NCI-H345 treated with DMSO at 0.1 percent for 48 hours (cell line): ENCODE results near the gene COP1.
A peak's percentile ranks its signal among the peaks of the same experiment; 100 is the strongest.
"Not testable (repeated sequence)": the region's sequence is repeated elsewhere in the genome, so short reads cannot be mapped to it uniquely, and the experiment has no call there.

Experiments used
- DNase-seq: peaks from one replicate; lab custom pipeline; 2025; ENCODE audit not compliant: unreplicated experiment; lab: John Stamatoyannopoulos, UW

COP1 gene

GRCh38 chr1:176206961-176207902, at the start of gene COP1:
Gene COP1 (minus strand): TSS chr1:176207286. CDS start chr1:176206978, 308 bp downstream.
- DNase-seq = peak; percentile 91

GRCh38 chr1:176252191-176252590, 45.1 kb upstream of the COP1 start:
- no peak for DNase-seq

GRCh38 chr1:176244851-176245250, 37.8 kb upstream of the COP1 start:
- DNase-seq = no peak

- DNase-seq = no peak
Observed at GRCh38 chr1:176243746-176244145, 36.7 kb upstream of the COP1 start.

- DNase-seq = no peak
Observed at GRCh38 chr1:176241385-176242015, 34.4 kb upstream of the COP1 start.

GRCh38 chr1:176233657-176234056, 26.6 kb upstream of the COP1 start:
- not testable (repeated sequence) for DNase-seq

GRCh38 chr1:176227579-176227978, 20.5 kb upstream of the COP1 start:
- DNase-seq = no peak

- no peak for DNase-seq
Observed at GRCh38 chr1:176225911-176226310, 18.8 kb upstream of the COP1 start.

GRCh38 chr1:176225479-176225875, 18.4 kb upstream of the COP1 start:
- no peak for DNase-seq

GRCh38 chr1:176222196-176222595, 15.1 kb upstream of the COP1 start:
- no peak for DNase-seq

GRCh38 chr1:176220100-176220689, 13.1 kb upstream of the COP1 start:
- no peak for DNase-seq

GRCh38 chr1:176217461-176218099, 10.5 kb upstream of the COP1 start:
- DNase-seq = no peak

GRCh38 chr1:176216031-176216430, 8.9 kb upstream of the COP1 start:
- no peak for DNase-seq

GRCh38 chr1:176211396-176212165, 4.5 kb upstream of the COP1 start:
- no peak for DNase-seq

GRCh38 chr1:176208034-176208433, 948 bp upstream of the COP1 start:
- DNase-seq = no peak

- DNase-seq = peak; percentile 2
Observed at GRCh38 chr1:176206006-176206960, 803 bp downstream of the COP1 start.

- no peak for DNase-seq
Observed at GRCh38 chr1:176205332-176205914, 1.7 kb downstream of the COP1 start.

- not testable (repeated sequence) for DNase-seq
Observed at GRCh38 chr1:176204655-176205054, 2.4 kb downstream of the COP1 start.

GRCh38 chr1:176203735-176204134, 3.4 kb downstream of the COP1 start:
- DNase-seq = no peak
